Esophagus muscularis mucosa (tissue), 3 donors: ENCODE measurements around the gene ZNF217.
"Not testable (repeated sequence)": the region's sequence is repeated elsewhere in the genome, so short reads cannot be mapped to it uniquely, and the experiment has no call there.

ENCODE experiments used
- CTCF ChIP-seq, 3 experiments: fragments of 200-600 bp in 2 of 3; fragments of 450-650 bp in 1 of 3; sonication (generic) in 2 of 3; IDR thresholded peaks; one replicate each; pipeline ENCODE4 v1.5.1; 2017 to 2019; ENCODE audit warnings: antibody characterized with exemption in 3 of 3, mild to moderate bottlenecking in 2 of 3, moderate library complexity in 1 of 3
- POLR2A ChIP-seq: fragments of 450-650 bp; IDR thresholded peaks from one replicate; pipeline ENCODE4 v1.6.1; 2017; ENCODE audit warnings: antibody characterized with exemption, moderate library complexity, mild to moderate bottlenecking, low read depth
- POLR2AphosphoS5 ChIP-seq, 2 donors: sonication (generic); formaldehyde crosslinking; IDR thresholded peaks; one replicate each; pipeline ENCODE4 v1.6.1; 2017; ENCODE audit warnings: antibody characterized with exemption in 2 of 2

- not testable (repeated sequence) for TF ChIP-seq CTCF (IDR thresholded peaks at IDR 0.05); POLR2A; POLR2AphosphoS5 (IDR thresholded peaks at IDR 0.05)
Observed at GRCh38 chr20:53523615-53524014, 70.0 kb downstream of the ZNF217 start.
